ENCODE results near the gene NXPH4. TPM values are rescaled to one million over a fixed set of nuclear protein-coding genes. Genes with fewer than 3 reads are reported as not detected.

NXPH4 gene
- total RNA-seq, 1 donor from 2014 or later = 62.6 TPM

- no peaks in the 10 kb centered on the region for H3K27me3 Mint-ChIP-seq (ENCODE audit: unreplicated experiment)
- no peak for DNase-seq (ENCODE audit: extremely low spot score, unreplicated experiment)
- peaks cover 2% of the 10 kb centered on the region for H3K4me1 Mint-ChIP-seq (ENCODE audit: unreplicated experiment)
- H3K4me3 Mint-ChIP-seq (ENCODE audit: unreplicated experiment) = no peak overlapping the region
- H3K36me3 Mint-ChIP-seq (ENCODE audit: unreplicated experiment) = peaks cover 26% of the 10 kb centered on the region
- H3K27ac Mint-ChIP-seq (ENCODE audit: unreplicated experiment) = no peak overlapping the region
- TF ChIP-seq, protein P1, sequence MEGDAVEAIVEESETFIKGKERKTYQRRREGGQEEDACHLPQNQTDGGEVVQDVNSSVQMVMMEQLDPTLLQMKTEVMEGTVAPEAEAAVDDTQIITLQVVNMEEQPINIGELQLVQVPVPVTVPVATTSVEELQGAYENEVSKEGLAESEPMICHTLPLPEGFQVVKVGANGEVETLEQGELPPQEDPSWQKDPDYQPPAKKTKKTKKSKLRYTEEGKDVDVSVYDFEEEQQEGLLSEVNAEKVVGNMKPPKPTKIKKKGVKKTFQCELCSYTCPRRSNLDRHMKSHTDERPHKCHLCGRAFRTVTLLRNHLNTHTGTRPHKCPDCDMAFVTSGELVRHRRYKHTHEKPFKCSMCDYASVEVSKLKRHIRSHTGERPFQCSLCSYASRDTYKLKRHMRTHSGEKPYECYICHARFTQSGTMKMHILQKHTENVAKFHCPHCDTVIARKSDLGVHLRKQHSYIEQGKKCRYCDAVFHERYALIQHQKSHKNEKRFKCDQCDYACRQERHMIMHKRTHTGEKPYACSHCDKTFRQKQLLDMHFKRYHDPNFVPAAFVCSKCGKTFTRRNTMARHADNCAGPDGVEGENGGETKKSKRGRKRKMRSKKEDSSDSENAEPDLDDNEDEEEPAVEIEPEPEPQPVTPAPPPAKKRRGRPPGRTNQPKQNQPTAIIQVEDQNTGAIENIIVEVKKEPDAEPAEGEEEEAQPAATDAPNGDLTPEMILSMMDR (IDR thresholded peaks at IDR 0.05) = no peak
- no peaks in the 10 kb centered on the region for H3K9me3 Mint-ChIP-seq (ENCODE audit: unreplicated experiment)
Observed at GRCh38 chr12:57258977-57259970, 42.7 kb downstream of the NXPH4 start.

- H3K27me3 Mint-ChIP-seq (ENCODE audit: unreplicated experiment) = no peaks in the 10 kb centered on the region
- no peaks in the 10 kb centered on the region for H3K9me3 Mint-ChIP-seq (ENCODE audit: unreplicated experiment)
- H3K36me3 Mint-ChIP-seq (ENCODE audit: unreplicated experiment) = peaks cover 32% of the 10 kb centered on the region
- no peak for DNase-seq (ENCODE audit: extremely low spot score, unreplicated experiment)
- TF ChIP-seq, protein P1 (IDR thresholded peaks at IDR 0.05) = no peak
- peaks cover 2% of the 10 kb centered on the region for H3K4me1 Mint-ChIP-seq (ENCODE audit: unreplicated experiment)
- H3K4me3 Mint-ChIP-seq (ENCODE audit: unreplicated experiment) = no peak overlapping the region
- H3K27ac Mint-ChIP-seq (ENCODE audit: unreplicated experiment) = no peak overlapping the region
Observed at GRCh38 chr12:57260366-57260765, 43.8 kb downstream of the NXPH4 start.

DNA sequence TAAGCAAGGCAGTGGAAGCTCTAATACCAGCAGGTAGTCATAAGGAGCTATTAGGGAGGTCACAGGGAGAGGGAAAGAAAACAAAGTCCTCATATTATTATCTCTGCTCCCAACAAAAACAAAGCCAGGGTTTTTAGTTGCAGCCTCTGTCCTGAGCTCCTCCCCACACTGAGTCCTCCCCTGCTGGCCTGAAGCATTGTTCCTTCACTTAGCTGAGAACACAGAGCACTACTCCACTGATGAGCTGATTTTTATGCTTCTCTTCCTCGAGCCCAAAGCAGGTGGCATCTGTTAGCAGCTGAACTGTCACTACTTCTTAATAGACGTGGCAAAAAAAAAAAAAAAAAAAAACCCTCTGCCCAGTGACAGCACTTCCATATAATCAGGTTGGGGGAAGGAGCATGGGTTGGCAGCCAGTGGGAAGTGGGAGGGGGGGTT is 44.9 kb downstream of the NXPH4 start:
- DNase-seq (ENCODE audit: extremely low spot score, unreplicated experiment) = no peak
- Mint-ChIP-seq H3K9me3 (ENCODE audit: unreplicated experiment) (no peaks in the 10 kb centered on the region), H3K4me3 (ENCODE audit: unreplicated experiment) (no peak overlapping the region), H3K36me3 (ENCODE audit: unreplicated experiment) (peaks cover 28% of the 10 kb centered on the region), H3K27me3 (ENCODE audit: unreplicated experiment) (no peaks in the 10 kb centered on the region), H3K27ac (ENCODE audit: unreplicated experiment) (no peak overlapping the region), H3K4me1 (ENCODE audit: unreplicated experiment) (peaks cover 2% of the 10 kb centered on the region)
- TF ChIP-seq, protein P1 (IDR thresholded peaks at IDR 0.05) = no peak

- H3K27me3 Mint-ChIP-seq (ENCODE audit: unreplicated experiment) = no peaks in the 10 kb centered on the region
- no peaks in the 10 kb centered on the region for H3K9me3 Mint-ChIP-seq (ENCODE audit: unreplicated experiment)
- no peak overlapping the region for H3K4me3 Mint-ChIP-seq (ENCODE audit: unreplicated experiment)
- H3K27ac Mint-ChIP-seq (ENCODE audit: unreplicated experiment) = no peak overlapping the region
- peaks cover 30% of the 10 kb centered on the region for H3K36me3 Mint-ChIP-seq (ENCODE audit: unreplicated experiment)
- TF ChIP-seq, protein P1 (IDR thresholded peaks at IDR 0.05) = no peak
- peaks cover 2% of the 10 kb centered on the region for H3K4me1 Mint-ChIP-seq (ENCODE audit: unreplicated experiment)
- DNase-seq (ENCODE audit: extremely low spot score, unreplicated experiment) = no peak
Observed at GRCh38 chr12:57262126-57262822, 45.7 kb downstream of the NXPH4 start.

- DNase-seq (ENCODE audit: extremely low spot score, unreplicated experiment) = no peak
- no peaks in the 10 kb centered on the region for H3K27me3 Mint-ChIP-seq (ENCODE audit: unreplicated experiment)
- no peak overlapping the region for H3K4me3 Mint-ChIP-seq (ENCODE audit: unreplicated experiment)
- peaks cover 30% of the 10 kb centered on the region for H3K36me3 Mint-ChIP-seq (ENCODE audit: unreplicated experiment)
- TF ChIP-seq, protein P1 (IDR thresholded peaks at IDR 0.05) = no peak
- H3K27ac Mint-ChIP-seq (ENCODE audit: unreplicated experiment) = no peak overlapping the region
- peaks cover 2% of the 10 kb centered on the region for H3K4me1 Mint-ChIP-seq (ENCODE audit: unreplicated experiment)
- no peaks in the 10 kb centered on the region for H3K9me3 Mint-ChIP-seq (ENCODE audit: unreplicated experiment)
Observed at GRCh38 chr12:57263096-57263495, 46.5 kb downstream of the NXPH4 start.

Measured in osteocyte (in vitro differentiated cells).